HL-60/S4 treated with phorbol 12-myristate 13-acetate at 8.2 ng/mL for 4 days and 3 days (cell line): Measurements from ENCODE around the gene ZNF22.

Experiments used
- in situ Hi-C: fragments of 300-500 bp; cut with MboI; formaldehyde crosslinking; loops from 2 replicates; pipeline ENCODE4 v1.15.0; 2022; ENCODE audit warnings: low sequenced_read_pairs

The ZNF22 gene

GRCh38 chr10:44975431-44976331 is 25.0 kb upstream of the ZNF22 start:
- in situ Hi-C loops: no loop called here

GRCh38 chr10:44976352-44977198 is 24.1 kb upstream of the ZNF22 start:
- in situ Hi-C loops: no loop called here

GRCh38 chr10:44977287-44978212 is 23.2 kb upstream of the ZNF22 start:
- in situ Hi-C loops: no loop called here

GRCh38 chr10:44978213-44978569 is 22.5 kb upstream of the ZNF22 start:
- in situ Hi-C loops: no loop called here

- in situ Hi-C loops: no loop called here
Observed at GRCh38 chr10:44978570-44979280, 22.0 kb upstream of the ZNF22 start, which contains the start of gene DEPP1. TSS of gene DEPP1 (minus strand) at chr10:44978809. CDS start at chr10:44978030, 779 bp downstream.

GRCh38 chr10:44979281-44980191 is 21.2 kb upstream of the ZNF22 start:
- in situ Hi-C loops: no loop called here

GRCh38 chr10:44980309-44981171 is 20.2 kb upstream of the ZNF22 start:
- in situ Hi-C loops: no loop called here

GRCh38 chr10:44981172-44982113 is 19.3 kb upstream of the ZNF22 start:
- in situ Hi-C loops: no loop called here

- in situ Hi-C loops: no loop called here
Observed at GRCh38 chr10:44982114-44982460, 18.6 kb upstream of the ZNF22 start.

- in situ Hi-C loops: no loop called here
Observed at GRCh38 chr10:44982496-44982895, 18.2 kb upstream of the ZNF22 start.

- in situ Hi-C loops: no loop called here
Observed at GRCh38 chr10:44983066-44983894, 17.4 kb upstream of the ZNF22 start.

- in situ Hi-C loops: no loop called here
Observed at GRCh38 chr10:44983895-44984278, 16.8 kb upstream of the ZNF22 start.

GRCh38 chr10:44984671-44985101 is 16.0 kb upstream of the ZNF22 start:
- in situ Hi-C loops: no loop called here

GRCh38 chr10:44985175-44985681 is 15.5 kb upstream of the ZNF22 start:
- in situ Hi-C loops: no loop called here

- in situ Hi-C loops: no loop called here
Observed at GRCh38 chr10:44986179-44986578, 14.5 kb upstream of the ZNF22 start.

- in situ Hi-C loops: no loop called here
Observed at GRCh38 chr10:44986670-44987069, 14.1 kb upstream of the ZNF22 start.
